ENCODE measurements around the gene SCD5.

SCD5 gene

GRCh38 chr4:82718162-82718940 is 80.2 kb downstream of the SCD5 start:
- DNase-seq: no peak

- DNase-seq: no peak
These were observed 82.6 kb downstream of the SCD5 start for GRCh38 chr4:82715731-82716617.

- DNase-seq: no peak
These were observed 84.7 kb downstream of the SCD5 start for GRCh38 chr4:82713856-82714255.

GRCh38 chr4:82712561-82712960 is 86.0 kb downstream of the SCD5 start:
- no peak for DNase-seq

- no peak for DNase-seq
These were observed 87.3 kb downstream of the SCD5 start for GRCh38 chr4:82711158-82711785.

- no peak for DNase-seq
These were observed 88.2 kb downstream of the SCD5 start for GRCh38 chr4:82710197-82710929.

GRCh38 chr4:82708982-82709381 is 89.6 kb downstream of the SCD5 start:
- no peak for DNase-seq

GRCh38 chr4:82706349-82707000 is 92.1 kb downstream of the SCD5 start:
- no peak for DNase-seq

GRCh38 chr4:82705928-82706300 is 92.7 kb downstream of the SCD5 start:
- DNase-seq: no peak

GRCh38 chr4:82705169-82705927 is 93.2 kb downstream of the SCD5 start:
- DNase-seq: no peak

- DNase-seq: no peak
These were observed 94.4 kb downstream of the SCD5 start for GRCh38 chr4:82704156-82704555.

GRCh38 chr4:82698412-82698811 is 100.2 kb downstream of the SCD5 start:
- DNase-seq: no peak

- DNase-seq: no peak
These were observed 101.0 kb downstream of the SCD5 start for GRCh38 chr4:82697561-82697960.

GRCh38 chr4:82696117-82696860 is 102.3 kb downstream of the SCD5 start:
- no peak for DNase-seq

GRCh38 chr4:82694892-82695291 is 103.7 kb downstream of the SCD5 start:
- DNase-seq: no peak

- DNase-seq: no peak
These were observed 104.5 kb downstream of the SCD5 start for GRCh38 chr4:82694046-82694445.

- DNase-seq: no peak
These were observed 106.4 kb downstream of the SCD5 start for GRCh38 chr4:82692101-82692780.

- DNase-seq: no peak
These were observed 107.2 kb downstream of the SCD5 start for GRCh38 chr4:82691431-82691830.

GRCh38 chr4:82688091-82688795 is 110.4 kb downstream of the SCD5 start:
- no peak for DNase-seq

GRCh38 chr4:82687531-82687930 is 111.1 kb downstream of the SCD5 start:
- DNase-seq: no peak

Data from stimulated activated CD4-positive, alpha-beta T cell treated with anti-CD3 and anti-CD28 coated beads, Interleukin-15, amount 100 ng/mL, for 24 hours (primary cell).